BLaER1 (cell line): ENCODE results near the gene HSPA4.

Source experiments
- H3K27ac ChIP-seq: shearing (Covaris generic); formaldehyde crosslinking; 2 replicates; pipeline ENCODE4 v1.8.1; 2022
- H3K27me3 ChIP-seq: shearing (Covaris generic); formaldehyde crosslinking; 2 replicates; pipeline ENCODE4 v1.8.1; 2022
- H3K36me3 ChIP-seq: shearing (Covaris generic); formaldehyde crosslinking; 2 replicates; pipeline ENCODE4 v1.8.1; 2022
- H3K4me1 ChIP-seq: shearing (Covaris generic); formaldehyde crosslinking; 2 replicates; pipeline ENCODE4 v1.8.1; 2022
- H3K4me2 ChIP-seq: shearing (Covaris generic); formaldehyde crosslinking; 2 replicates; pipeline ENCODE4 v1.8.1; 2022
- H3K4me3 ChIP-seq: shearing (Covaris generic); formaldehyde crosslinking; 2 replicates; pipeline ENCODE4 v1.8.1; 2022
- H3K9ac ChIP-seq: shearing (Covaris generic); formaldehyde crosslinking; 2 replicates; pipeline ENCODE4 v1.8.1; 2022
- H3K9me3 ChIP-seq: shearing (Covaris generic); formaldehyde crosslinking; 2 replicates; pipeline ENCODE4 v1.8.1; 2022
- H4K20me1 ChIP-seq: shearing (Covaris generic); formaldehyde crosslinking; 2 replicates; pipeline ENCODE4 v1.8.1; 2022
- Cebpa-rat ChIP-seq: shearing (Covaris generic); IDR thresholded peaks from 2 replicates; pipeline ENCODE4 v1.8.1; 2022

The HSPA4 gene

DNA sequence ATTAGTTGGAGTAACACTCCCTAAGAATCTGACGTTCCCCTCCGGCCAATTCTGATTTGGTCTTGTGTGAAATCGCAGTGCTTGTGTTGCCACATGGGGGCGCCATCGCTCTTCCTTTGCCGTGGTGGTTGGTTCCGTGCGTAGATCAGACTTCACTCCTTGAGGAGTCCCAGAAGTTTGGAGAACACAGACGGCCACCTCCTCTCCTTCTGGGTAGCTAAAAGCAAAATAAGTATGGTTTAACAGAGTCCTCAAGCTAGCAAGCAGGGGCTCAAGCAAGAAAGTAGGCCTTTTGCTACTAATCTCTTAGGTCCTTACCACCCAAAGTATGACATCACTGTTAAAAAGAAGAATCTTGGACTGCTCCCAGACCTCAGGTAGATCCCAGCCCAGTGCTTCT, 59.5 kb downstream of the HSPA4 start:
- H4K20me1 ChIP-seq: no peaks in the 10 kb centered on the region
- H3K36me3 ChIP-seq: no peaks in the 10 kb centered on the region
- peaks cover 74% of the 10 kb centered on the region for H3K4me1 ChIP-seq
- H3K27ac ChIP-seq: no peak overlapping the region
- no peaks in the 10 kb centered on the region for H3K27me3 ChIP-seq
- 0 out of 2 replicates have a peak overlapping the region, but pooled peaks have one; percentile 14 for H3K4me2 ChIP-seq
- no peak for TF ChIP-seq Cebpa-rat
- H3K4me3 ChIP-seq: no peak overlapping the region
- H3K9ac ChIP-seq: no peak overlapping the region
- H3K9me3 ChIP-seq: no peaks in the 10 kb centered on the region

DNA sequence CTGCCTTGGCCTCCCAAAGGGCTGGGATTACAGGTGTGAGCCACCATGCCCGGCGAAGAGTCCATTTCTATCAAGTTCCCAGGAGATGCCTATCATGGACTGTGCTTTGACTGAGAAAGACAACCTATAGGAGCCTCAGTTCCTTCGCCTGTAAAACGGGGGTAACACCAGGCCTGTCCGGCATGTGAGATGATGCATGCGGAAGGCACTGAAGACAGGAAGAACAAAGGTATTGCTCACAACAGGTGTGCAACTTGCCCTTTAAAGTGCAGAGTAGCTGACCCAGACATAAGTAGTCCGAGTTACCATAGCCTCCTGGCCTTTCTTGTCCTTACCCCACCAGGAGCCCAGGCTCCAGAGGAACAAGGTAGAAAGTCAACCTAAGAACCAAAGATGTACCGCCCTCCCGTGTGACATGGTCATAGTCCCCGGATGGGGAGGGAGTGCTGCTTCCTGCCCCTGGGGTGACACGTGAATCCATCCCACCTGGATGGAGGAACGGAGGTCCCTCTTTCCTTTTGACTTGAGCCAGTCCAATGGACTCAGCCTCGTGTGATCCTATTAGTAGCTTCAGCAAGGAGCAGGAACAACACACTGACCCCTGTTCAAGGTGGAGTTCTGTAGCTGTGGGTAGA, 60.3 kb downstream of the HSPA4 start:
- 0 out of 2 replicates have a peak overlapping the region, but pooled peaks have one; percentile 68 for H3K4me2 ChIP-seq
- no peak overlapping the region for H3K4me3 ChIP-seq
- H3K27ac ChIP-seq: no peak overlapping the region
- no peak overlapping the region for H3K9ac ChIP-seq
- no peaks in the 10 kb centered on the region for H3K27me3 ChIP-seq
- TF ChIP-seq Cebpa-rat: no peak
- no peaks in the 10 kb centered on the region for H3K36me3 ChIP-seq
- peaks cover 66% of the 10 kb centered on the region for H3K4me1 ChIP-seq
- H3K9me3 ChIP-seq: no peaks in the 10 kb centered on the region
- H4K20me1 ChIP-seq: no peaks in the 10 kb centered on the region

DNA sequence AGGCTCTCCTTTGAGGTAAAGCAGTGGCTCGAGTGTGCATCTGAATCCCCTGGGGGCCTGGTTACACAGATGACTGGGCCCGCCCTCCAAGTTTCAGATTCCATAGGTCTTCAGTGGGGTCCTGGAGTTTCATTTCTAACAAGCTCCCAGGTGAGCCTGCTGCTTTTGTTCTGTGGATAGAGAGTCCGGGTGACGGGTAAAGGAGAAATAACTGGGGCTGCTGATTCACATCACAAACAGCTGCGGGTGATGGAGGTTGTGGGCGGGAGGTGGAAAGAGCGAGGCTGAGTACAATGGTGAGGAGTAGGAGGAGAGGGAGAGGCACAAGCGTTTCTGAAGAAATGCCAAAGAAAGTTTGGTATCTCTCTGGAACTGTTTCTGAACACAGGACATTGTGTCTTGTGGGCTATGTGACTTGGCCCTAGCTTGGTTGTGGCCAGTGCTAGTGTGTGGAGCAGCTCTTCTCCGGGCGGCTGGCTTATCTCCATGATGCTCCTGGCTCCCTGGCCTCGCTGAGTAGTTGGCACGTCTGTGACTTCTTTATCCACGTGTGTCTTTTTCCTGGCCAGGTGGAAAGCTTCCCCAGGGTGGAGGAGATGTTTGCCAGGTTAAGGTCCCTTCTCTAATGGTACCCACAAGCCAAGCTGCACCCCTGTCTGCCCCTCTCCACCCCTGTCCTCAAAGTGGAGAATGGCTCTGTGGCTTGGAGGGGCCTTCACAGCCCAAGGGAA, 61.7 kb downstream of the HSPA4 start:
- H3K4me2 ChIP-seq: peak overlapping the region; percentile 68

DNA sequence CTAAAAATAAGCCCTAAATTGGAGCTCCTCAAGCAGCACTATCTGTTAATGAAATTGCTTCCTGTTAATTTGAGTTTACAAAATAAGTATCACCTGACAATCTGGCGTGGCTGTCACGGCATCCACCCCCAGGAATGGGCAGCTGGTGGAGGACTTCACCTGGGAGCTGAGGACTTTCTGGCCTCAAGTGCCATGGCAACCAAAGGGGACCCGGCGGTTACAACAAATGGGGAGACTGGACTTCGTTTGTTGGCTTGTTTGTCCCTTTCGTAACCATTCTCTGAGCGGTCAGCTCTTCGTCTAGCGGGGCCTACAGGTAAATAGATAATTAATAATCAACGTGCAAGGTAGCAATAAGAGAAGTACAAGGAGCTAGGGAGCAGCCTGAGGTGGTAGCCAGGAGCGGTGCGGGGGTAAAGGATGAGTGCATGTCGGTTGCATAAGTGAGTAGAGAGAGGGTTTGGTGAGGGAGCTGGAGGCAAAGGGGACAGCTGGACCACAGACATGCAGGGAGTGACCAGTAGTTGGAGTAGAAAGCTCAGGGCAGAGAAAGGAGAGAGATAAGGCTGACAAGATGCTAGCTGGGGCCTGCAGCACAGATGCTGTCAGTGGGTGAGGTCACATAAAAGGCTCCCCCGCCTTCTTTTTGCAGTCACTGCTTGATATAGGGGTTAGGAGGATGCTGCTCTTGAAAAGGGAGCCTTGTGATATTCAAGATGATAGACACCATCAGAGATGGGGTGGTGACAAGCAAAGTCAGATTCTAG, 62.5 kb downstream of the HSPA4 start:
- H4K20me1 ChIP-seq: no peaks in the 10 kb centered on the region
- H3K9ac ChIP-seq: no peak overlapping the region
- no peaks in the 10 kb centered on the region for H3K36me3 ChIP-seq
- H3K4me3 ChIP-seq: no peak overlapping the region
- TF ChIP-seq Cebpa-rat: no peak
- H3K9me3 ChIP-seq: no peaks in the 10 kb centered on the region
- H3K4me1 ChIP-seq: peaks cover 63% of the 10 kb centered on the region
- no peak overlapping the region for H3K27ac ChIP-seq
- H3K27me3 ChIP-seq: no peaks in the 10 kb centered on the region
- H3K4me2 ChIP-seq: peak overlapping the region; percentile 68

More for the DNA sequence above, 61.7 kb downstream of the HSPA4 start:
- TF ChIP-seq Cebpa-rat: no peak
- no peak overlapping the region for H3K27ac ChIP-seq
- H3K4me1 ChIP-seq: peaks cover 58% of the 10 kb centered on the region
- no peak overlapping the region for H3K9ac ChIP-seq
- no peak overlapping the region for H3K4me3 ChIP-seq
- H3K9me3 ChIP-seq: no peaks in the 10 kb centered on the region
- H3K36me3 ChIP-seq: no peaks in the 10 kb centered on the region
- no peaks in the 10 kb centered on the region for H4K20me1 ChIP-seq
- no peaks in the 10 kb centered on the region for H3K27me3 ChIP-seq

DNA sequence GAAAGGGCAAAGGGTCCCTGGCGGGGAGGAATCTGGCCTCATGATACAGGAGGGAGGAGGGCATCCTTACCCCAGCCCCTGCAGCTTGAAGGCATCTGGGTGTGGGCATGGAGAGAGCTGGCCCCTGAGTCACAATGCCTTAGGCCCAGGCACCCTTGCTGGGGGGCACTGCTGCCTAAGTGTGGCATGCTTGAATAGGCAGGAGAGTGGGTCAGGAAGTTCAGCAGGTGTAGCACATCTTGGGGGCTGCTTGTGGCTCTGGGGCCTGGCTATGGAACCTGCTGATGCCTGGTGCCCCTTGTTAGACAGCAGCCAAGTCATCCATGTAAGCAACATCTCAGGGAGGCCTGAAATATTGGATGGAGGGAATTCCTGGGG, 63.1 kb downstream of the HSPA4 start:
- Histone ChIP-seq H3K9me3 (no peaks in the 10 kb centered on the region), H3K4me2 (peak overlapping the region; percentile 68), H4K20me1 (no peaks in the 10 kb centered on the region), H3K27me3 (no peaks in the 10 kb centered on the region), H3K9ac (no peak overlapping the region), H3K36me3 (no peaks in the 10 kb centered on the region), H3K4me1 (peaks cover 69% of the 10 kb centered on the region), H3K4me3 (no peak overlapping the region), H3K27ac (no peak overlapping the region)
- no peak for TF ChIP-seq Cebpa-rat

DNA sequence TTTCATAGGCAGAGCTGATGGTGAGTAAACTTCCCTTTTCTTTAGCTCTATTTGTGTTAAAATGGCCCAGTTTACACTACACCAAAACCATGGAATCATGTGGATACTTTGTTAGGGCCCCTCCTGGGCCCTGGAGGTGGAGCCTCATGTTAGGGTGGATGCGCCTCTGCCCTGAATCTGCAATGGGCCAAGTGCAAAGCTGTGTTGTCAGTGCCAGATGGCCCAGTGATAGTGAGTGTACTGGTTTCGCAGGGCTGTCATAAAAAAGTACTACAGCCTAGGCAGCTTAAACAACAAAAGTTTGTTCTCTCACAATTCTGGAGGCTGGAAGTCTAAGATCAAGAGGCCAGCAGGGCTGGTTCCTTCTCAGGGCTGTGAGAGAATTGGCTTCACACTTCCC, 64.8 kb downstream of the HSPA4 start:
- H4K20me1 ChIP-seq: no peaks in the 10 kb centered on the region
- no peak overlapping the region for H3K4me3 ChIP-seq
- no peaks in the 10 kb centered on the region for H3K27me3 ChIP-seq
- H3K27ac ChIP-seq: no peak overlapping the region
- TF ChIP-seq Cebpa-rat: no peak
- no peak overlapping the region for H3K9ac ChIP-seq
- peaks cover 76% of the 10 kb centered on the region for H3K4me1 ChIP-seq
- H3K9me3 ChIP-seq: no peaks in the 10 kb centered on the region
- H3K36me3 ChIP-seq: no peaks in the 10 kb centered on the region
- no peak overlapping the region for H3K4me2 ChIP-seq

DNA sequence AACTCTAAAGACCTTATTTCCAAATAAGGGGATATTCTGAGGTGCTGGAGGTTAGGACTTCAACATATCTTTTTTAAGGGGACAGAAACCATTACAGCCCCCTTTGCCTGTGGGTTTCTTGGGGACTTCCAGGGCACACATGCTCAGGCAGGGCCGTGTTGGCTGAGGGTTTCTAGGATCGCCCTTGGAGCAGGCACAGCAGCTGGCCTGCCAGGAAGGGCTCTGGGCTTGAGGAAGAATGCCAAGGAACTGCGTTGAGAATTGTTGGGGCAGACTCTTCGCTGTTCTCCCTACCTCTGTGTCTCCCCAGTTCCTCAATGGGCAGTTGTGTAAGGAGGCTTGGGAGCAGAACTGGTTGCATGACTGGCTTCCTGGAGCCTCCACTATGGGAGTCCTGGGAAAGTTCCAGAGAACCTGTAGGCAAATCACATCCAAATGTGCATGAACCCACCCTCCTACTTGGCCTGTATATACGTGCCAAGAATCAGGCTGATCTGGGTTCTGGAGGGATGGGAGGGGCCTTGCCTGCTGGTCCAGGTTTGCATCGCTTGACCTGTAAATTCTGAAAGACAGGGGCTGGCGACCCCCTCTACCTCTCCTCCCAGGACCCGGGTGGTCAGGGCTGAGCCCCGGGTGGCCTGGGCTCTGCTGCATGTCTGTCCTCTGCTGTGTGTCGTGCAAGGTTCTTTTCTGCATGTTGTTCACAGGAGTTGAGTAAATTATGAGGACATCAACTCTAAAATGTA, 65.5 kb downstream of the HSPA4 start:
- no peak for TF ChIP-seq Cebpa-rat
- Histone ChIP-seq H3K4me1 (peaks cover 76% of the 10 kb centered on the region), H4K20me1 (no peaks in the 10 kb centered on the region), H3K9me3 (no peaks in the 10 kb centered on the region), H3K9ac (no peak overlapping the region), H3K36me3 (no peaks in the 10 kb centered on the region), H3K27ac (no peak overlapping the region), H3K27me3 (no peaks in the 10 kb centered on the region), H3K4me2 (no peak overlapping the region), H3K4me3 (no peak overlapping the region)

DNA sequence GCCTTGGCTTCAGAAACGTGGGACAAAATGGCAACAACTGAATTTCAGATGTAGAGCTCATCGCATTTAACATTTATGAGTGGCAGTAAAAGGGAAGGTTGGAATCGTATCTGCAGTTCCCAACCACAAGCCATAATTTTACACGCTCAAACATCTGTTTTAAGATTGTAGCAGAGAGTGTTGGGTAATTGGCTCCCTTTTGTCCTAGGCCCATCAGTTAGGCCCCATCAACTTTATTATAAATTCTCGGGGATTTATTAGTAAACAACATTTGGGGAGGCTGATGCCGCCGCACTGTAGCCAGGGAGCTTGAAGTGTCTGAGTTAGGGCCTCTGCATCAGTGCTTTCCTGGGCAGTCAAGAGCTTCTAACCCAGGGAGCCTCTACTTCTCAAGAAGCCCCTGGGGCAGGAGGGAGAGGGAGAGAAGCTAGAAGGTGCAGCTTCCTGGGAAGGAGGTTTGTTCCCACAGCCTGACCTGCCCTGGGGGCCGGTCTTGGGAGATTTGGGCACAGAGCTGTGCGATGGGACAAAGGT, 66.2 kb downstream of the HSPA4 start:
- no peaks in the 10 kb centered on the region for H3K36me3 ChIP-seq
- no peaks in the 10 kb centered on the region for H4K20me1 ChIP-seq
- H3K4me1 ChIP-seq: peaks cover 70% of the 10 kb centered on the region
- no peak overlapping the region for H3K4me2 ChIP-seq
- no peak overlapping the region for H3K4me3 ChIP-seq
- TF ChIP-seq Cebpa-rat: no peak
- H3K27me3 ChIP-seq: no peaks in the 10 kb centered on the region
- H3K27ac ChIP-seq: no peak overlapping the region
- no peaks in the 10 kb centered on the region for H3K9me3 ChIP-seq
- H3K9ac ChIP-seq: no peak overlapping the region

DNA sequence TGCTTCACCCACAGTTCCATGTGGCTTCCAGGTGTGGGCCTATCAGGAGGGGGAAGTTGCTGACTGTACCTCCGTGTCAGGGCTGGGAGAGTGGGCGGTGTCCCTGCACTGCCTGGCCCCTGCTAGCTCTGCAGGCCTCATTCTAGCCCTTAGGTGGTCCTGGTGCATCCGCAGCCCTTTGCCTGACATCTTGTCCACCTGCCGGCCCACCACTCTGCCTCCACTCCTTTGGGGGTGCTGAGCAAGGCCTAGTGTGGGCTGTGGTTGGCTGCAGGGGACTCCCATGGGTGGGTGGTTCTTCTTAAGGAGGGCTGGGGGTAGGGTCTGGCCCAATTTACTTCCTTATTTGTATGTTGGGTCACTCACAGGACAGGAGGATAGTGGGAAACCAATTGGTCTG, 66.9 kb downstream of the HSPA4 start:
- no peaks in the 10 kb centered on the region for H3K36me3 ChIP-seq
- H3K4me3 ChIP-seq: no peak overlapping the region
- no peaks in the 10 kb centered on the region for H3K27me3 ChIP-seq
- no peak overlapping the region for H3K9ac ChIP-seq
- H4K20me1 ChIP-seq: no peaks in the 10 kb centered on the region
- H3K4me2 ChIP-seq: peak overlapping the region; percentile 3
- no peak for TF ChIP-seq Cebpa-rat
- peak overlapping the region; percentile 32; the same call in 1 of the 2 replicates for H3K27ac ChIP-seq
- H3K4me1 ChIP-seq: peaks cover 62% of the 10 kb centered on the region
- no peaks in the 10 kb centered on the region for H3K9me3 ChIP-seq
